Measurements from ENCODE around the gene BTBD9.
"Not testable (repeated sequence)": the region's sequence is repeated elsewhere in the genome, so short reads cannot be mapped to it uniquely, and the experiment has no call there.

BTBD9 gene

GRCh38 chr6:38429546-38429945 is 210.2 kb downstream of the BTBD9 start:
- DNase-seq: no peak
- H3K4me1 ChIP-seq: no peaks in the 10 kb centered on the region
- no peaks in the 10 kb centered on the region for H3K9me3 ChIP-seq
- no peaks in the 10 kb centered on the region for H3K27me3 ChIP-seq
- H3K36me3 ChIP-seq: no peaks in the 10 kb centered on the region
- no peak overlapping the region for H3K4me3 ChIP-seq (ENCODE audit: low read depth, low read length)
- TF ChIP-seq, protein P1, sequence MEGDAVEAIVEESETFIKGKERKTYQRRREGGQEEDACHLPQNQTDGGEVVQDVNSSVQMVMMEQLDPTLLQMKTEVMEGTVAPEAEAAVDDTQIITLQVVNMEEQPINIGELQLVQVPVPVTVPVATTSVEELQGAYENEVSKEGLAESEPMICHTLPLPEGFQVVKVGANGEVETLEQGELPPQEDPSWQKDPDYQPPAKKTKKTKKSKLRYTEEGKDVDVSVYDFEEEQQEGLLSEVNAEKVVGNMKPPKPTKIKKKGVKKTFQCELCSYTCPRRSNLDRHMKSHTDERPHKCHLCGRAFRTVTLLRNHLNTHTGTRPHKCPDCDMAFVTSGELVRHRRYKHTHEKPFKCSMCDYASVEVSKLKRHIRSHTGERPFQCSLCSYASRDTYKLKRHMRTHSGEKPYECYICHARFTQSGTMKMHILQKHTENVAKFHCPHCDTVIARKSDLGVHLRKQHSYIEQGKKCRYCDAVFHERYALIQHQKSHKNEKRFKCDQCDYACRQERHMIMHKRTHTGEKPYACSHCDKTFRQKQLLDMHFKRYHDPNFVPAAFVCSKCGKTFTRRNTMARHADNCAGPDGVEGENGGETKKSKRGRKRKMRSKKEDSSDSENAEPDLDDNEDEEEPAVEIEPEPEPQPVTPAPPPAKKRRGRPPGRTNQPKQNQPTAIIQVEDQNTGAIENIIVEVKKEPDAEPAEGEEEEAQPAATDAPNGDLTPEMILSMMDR (IDR thresholded peaks at IDR 0.05; ENCODE audit: low read depth, low read length): no peak

GRCh38 chr6:38427492-38428210 is 212.1 kb downstream of the BTBD9 start:
- TF ChIP-seq, protein P1 (IDR thresholded peaks at IDR 0.05; ENCODE audit: low read depth, low read length): no peak
- H3K27me3 ChIP-seq: no peaks in the 10 kb centered on the region
- no peaks in the 10 kb centered on the region for H3K36me3 ChIP-seq
- no peaks in the 10 kb centered on the region for H3K9me3 ChIP-seq
- no peak overlapping the region for H3K4me3 ChIP-seq (ENCODE audit: low read depth, low read length)
- no peak for DNase-seq
- H3K4me1 ChIP-seq: no peaks in the 10 kb centered on the region

DNA sequence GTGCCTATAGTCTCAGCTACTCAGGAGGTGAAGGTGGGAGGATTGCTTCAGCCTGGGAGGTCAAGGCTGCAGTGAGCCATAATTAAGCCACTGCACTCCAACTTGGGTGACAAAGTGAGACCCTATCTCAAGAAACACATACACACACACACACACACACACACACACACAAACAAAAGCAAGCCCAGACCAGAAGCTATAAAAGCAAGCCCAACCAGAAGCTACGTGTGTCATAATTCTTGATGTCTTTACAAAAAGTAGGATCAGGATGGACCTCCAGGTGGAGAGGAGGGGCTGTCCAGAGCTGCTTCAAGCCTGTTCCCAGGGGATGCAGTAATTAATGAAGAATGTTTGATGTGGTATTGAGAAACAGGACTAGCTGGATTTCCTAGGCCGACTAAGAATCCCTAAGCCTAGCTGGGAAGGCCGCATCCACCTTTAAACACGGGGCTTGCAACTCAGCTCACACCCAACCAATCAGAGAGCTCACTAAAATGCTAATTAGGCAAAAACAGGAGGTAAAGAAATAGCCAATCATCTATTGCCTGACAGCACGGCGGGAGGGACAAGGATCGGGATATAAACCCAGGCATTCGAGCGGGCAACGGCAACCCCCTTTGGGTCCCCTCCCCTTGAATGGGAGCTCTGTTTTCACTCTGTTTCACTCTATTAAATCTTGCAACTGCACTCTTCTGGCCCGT is 213.8 kb downstream of the BTBD9 start:
- not testable (repeated sequence) for H3K27me3 ChIP-seq; H3K4me3 ChIP-seq (ENCODE audit: low read depth, low read length); H3K4me1 ChIP-seq; H3K9me3 ChIP-seq; H3K36me3 ChIP-seq
- peak; percentile 6 for DNase-seq

DNA sequence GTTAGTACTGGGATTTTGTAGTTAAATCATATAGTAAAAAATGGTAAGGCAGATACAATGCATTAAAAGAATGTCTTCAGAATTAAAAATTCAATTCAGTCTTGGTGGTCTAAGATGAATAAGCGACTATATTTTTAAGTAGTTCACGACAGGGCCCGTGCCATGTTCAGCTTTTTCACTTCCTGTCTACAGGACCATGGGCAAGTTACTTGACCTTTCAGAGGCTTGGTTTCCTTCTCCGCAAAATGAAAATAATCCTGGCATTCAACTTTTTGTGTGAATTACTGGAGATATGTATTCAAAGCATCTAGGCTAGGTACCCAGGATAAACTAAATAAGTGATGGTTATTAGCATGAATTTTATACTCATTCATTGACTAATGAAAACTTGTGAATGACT is 216.0 kb downstream of the BTBD9 start:
- Histone ChIP-seq H3K9me3 (no peaks in the 10 kb centered on the region), H3K4me3 (ENCODE audit: low read depth, low read length) (no peak overlapping the region), H3K27me3 (no peaks in the 10 kb centered on the region), H3K4me1 (no peaks in the 10 kb centered on the region), H3K36me3 (no peaks in the 10 kb centered on the region)
- TF ChIP-seq, protein P1 (IDR thresholded peaks at IDR 0.05; ENCODE audit: low read depth, low read length): no peak
- DNase-seq: no peak

DNA sequence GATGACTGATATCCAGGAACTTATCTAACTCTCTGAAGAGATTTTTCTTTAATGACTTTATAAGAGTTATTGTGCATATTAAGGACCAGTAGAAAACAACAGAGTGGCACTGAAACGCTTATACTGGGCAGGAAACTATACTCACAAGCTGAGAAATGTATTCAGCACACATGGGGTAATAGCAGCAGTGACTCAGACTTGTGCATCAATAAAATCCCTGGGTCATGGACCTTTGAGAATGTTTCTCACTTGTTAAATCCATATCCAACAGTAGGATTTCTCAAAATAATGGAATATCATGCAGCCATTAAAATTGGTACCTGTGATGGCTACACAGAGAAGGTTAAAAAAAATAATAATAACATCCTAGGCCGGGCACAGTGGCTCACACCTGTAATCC is 219.5 kb downstream of the BTBD9 start:
- Histone ChIP-seq H3K4me1 (no peaks in the 10 kb centered on the region), H3K36me3 (no peaks in the 10 kb centered on the region), H3K9me3 (no peaks in the 10 kb centered on the region), H3K27me3 (no peaks in the 10 kb centered on the region), H3K4me3 (ENCODE audit: low read depth, low read length) (no peak overlapping the region)
- TF ChIP-seq, protein P1 (IDR thresholded peaks at IDR 0.05; ENCODE audit: low read depth, low read length): no peak
- no peak for DNase-seq

- TF ChIP-seq, protein P1 (IDR thresholded peaks at IDR 0.05; ENCODE audit: low read depth, low read length): no peak
- H3K36me3 ChIP-seq: no peaks in the 10 kb centered on the region
- no peaks in the 10 kb centered on the region for H3K9me3 ChIP-seq
- no peak for DNase-seq
- no peaks in the 10 kb centered on the region for H3K4me1 ChIP-seq
- H3K27me3 ChIP-seq: no peaks in the 10 kb centered on the region
- no peak overlapping the region for H3K4me3 ChIP-seq (ENCODE audit: low read depth, low read length)
Observed at GRCh38 chr6:38417521-38417920, 222.2 kb downstream of the BTBD9 start.
